C1 segment of cervical spinal cord (tissue), 14 donors: Measurements from ENCODE around the gene GET3.
A peak's percentile ranks its signal among the peaks of the same experiment; 100 is the strongest.
"Not testable (repeated sequence)": the region's sequence is repeated elsewhere in the genome, so short reads cannot be mapped to it uniquely, and the experiment has no call there.

ENCODE experiments used
- DNase-seq, 14 donors: peaks; one replicate each; lab custom pipeline; 2025; lab: John Stamatoyannopoulos, UW

The GET3 gene

GRCh38 chr19:12791345-12792050 lies 54.2 kb downstream of the GET3 start, which contains the start of gene JUNB:
Gene JUNB, plus strand, starts transcription at chr19:12791486. Its CDS starts 286 bp downstream, at chr19:12791772.
- DNase-seq, result peak; percentile 67 to 99 (median 96)

DNA sequence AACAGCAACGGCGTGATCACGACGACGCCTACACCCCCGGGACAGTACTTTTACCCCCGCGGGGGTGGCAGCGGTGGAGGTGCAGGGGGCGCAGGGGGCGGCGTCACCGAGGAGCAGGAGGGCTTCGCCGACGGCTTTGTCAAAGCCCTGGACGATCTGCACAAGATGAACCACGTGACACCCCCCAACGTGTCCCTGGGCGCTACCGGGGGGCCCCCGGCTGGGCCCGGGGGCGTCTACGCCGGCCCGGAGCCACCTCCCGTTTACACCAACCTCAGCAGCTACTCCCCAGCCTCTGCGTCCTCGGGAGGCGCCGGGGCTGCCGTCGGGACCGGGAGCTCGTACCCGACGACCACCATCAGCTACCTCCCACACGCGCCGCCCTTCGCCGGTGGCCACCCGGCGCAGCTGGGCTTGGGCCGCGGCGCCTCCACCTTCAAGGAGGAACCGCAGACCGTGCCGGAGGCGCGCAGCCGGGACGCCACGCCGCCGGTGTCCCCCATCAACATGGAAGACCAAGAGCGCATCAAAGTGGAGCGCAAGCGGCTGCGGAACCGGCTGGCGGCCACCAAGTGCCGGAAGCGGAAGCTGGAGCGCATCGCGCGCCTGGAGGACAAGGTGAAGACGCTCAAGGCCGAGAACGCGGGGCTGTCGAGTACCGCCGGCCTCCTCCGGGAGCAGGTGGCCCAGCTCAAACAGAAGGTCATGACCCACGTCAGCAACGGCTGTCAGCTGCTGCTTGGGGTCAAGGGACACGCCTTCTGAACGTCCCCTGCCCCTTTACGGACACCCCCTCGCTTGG lies 55.0 kb downstream of the GET3 start:
- peak in 10 of 14 donors; percentile 44 to 74 (median 67) for DNase-seq

DNA sequence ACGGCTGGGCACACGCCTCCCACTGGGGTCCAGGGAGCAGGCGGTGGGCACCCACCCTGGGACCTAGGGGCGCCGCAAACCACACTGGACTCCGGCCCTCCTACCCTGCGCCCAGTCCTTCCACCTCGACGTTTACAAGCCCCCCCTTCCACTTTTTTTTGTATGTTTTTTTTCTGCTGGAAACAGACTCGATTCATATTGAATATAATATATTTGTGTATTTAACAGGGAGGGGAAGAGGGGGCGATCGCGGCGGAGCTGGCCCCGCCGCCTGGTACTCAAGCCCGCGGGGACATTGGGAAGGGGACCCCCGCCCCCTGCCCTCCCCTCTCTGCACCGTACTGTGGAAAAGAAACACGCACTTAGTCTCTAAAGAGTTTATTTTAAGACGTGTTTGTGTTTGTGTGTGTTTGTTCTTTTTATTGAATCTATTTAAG lies 55.6 kb downstream of the GET3 start:
- peak in 4 of 14 donors; percentile 47 to 65 (median 52) for DNase-seq

DNA sequence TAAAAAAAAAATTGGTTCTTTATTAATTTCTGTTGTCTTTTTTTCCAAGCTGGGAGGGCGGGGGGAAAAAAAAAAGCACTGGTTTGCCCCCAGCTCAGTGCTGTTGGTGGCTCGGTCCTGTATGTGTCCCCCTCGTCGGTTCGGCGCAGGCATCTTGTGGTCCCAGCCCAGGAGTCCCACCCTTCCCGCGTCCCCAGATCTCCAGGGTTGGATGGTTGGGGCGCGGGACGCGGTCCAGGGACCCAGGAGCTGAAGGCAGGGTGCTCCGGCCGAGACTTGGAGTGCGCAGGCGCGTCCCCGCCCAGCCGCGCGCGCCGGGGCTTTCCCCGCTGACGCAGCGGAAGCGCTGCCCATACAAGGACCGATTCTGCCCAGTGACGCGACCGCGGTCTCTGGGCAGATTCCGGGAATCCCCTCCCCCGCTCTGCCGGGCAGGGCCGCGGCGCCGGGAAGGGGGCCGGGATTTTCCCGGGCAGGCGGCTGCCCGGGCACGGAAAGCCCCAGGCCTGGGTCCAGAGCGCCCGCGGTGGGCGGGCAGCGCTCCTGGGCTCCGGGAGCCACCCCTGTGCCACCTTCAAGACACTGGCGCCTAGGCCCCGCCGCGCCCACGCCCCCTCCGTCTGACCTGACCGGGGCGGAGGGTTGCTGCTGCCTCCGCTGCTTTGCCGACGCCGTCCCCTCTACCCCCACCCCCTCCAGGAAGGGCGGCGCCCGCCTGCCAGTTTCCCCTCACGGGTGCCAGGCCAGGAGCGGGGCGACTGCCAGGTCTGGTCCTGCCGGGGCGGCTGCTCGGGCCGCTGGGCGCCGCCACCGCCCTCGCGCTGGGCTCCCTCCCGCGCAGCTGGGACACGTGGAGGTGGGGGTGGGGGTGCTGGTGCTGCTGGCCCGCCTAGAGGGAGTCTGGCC lies 56.2 kb downstream of the GET3 start:
- peak; percentile 52 to 96 (median 88) for DNase-seq

DNA sequence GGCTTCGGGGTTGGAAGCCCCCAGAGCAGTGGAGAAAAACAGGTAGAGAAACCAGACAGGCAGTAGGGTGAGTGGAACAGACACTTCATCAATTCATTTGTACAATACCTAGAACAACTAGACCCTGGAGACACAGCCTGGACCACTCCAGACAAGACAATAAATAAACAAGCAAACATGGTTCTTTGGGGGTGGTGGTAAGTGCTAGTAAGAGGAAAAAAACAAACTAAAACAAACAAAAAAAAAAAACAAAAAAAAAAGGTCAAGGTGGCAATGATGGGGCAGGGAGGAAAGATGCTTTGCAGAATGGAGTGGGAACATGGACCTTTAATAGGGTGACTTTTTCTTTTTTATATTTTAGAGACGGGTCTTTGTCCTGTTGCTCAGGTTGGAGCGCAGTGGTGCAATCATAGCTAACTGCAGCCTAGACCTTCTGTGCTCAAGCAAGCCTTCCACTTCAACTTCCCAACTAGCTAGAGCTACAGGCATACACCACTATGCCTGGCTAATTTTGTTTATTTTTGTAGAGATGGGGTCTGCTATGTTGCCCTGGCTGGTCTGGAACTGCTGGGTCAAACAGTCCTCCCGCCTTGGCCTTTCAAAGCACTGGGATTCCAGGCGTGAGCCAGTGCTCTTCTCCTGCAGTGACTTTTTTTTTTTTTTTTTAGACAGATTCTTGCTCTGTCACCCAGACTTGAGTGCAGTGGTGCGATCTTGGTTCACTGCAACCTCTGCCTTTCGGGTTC lies 57.1 kb downstream of the GET3 start:
- DNase-seq, result no peak

GRCh38 chr19:12794971-12795381 lies 57.7 kb downstream of the GET3 start:
- no peak for DNase-seq

DNA sequence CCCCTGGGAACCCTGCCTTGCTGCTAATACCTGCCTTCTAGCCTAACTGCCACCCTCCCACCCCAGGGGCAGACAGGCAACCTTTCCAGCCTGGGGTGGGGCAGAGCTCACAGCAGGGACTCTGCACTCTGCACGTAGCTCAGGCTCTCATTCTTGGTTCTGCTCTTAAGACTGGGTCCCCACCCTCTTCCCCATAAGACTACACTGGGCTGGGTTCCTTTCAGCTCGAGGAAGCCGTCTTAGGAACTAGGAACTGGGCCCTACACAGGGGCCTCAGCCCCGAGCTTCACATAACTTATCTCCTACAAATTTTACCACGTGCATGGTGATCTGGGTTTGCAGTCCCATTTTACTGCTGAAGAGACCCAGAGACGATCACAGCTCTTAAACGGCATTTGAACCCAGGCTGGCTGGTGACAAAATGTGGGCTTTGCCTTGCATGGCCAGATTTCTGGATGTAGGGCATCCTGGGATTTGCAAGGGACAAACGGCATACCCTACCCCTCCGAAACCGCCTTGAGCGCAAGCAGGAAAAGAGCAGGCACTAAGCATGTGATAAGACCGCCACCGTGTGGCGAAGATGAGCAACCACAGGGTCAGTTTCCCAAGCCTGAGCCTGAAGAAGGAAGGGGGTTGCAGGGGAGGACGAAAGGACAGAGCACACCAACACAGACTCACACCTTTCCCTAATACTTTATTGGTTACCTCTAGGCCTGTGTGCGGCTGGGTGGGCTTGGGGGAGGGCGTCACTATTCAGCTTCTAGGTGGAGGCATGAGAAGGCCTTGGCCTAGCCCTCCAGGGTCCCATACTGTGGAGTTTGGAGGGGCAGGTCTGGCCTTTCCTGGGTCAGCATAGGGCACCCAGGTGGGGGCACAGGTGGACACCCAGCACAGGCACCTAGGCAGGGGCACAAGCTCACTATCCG lies 59.1 kb downstream of the GET3 start:
- peak in 10 of 14 donors; percentile 36 to 71 (median 58) for DNase-seq

DNA sequence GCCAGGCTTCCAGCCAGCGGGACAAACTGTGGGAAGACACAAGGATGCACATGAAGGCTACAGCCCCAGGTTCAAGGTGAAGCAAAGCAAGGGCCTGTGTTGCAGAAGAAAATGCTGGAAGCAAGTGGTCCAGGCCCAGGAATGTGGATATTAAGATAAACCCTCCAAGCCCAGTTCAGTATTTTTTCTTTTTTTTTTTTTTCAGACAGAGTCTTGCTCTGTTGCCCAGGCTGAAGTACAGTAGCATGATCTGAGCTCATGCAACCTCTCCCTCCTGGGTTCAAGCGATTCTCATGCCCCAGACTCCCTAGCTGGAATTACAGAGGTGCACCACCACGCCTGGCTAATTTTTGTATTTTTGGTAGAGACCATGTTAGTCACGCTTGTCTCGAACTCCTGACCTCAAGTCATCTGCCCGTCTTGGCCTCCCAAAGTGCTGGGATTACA lies 59.9 kb downstream of the GET3 start:
- DNase-seq, result no peak

- not testable (repeated sequence) for DNase-seq
These were observed 60.3 kb downstream of the GET3 start for GRCh38 chr19:12797607-12798006.
